ENCODE measurements around the gene ANKK1. TPM values are rescaled to one million over a fixed set of nuclear protein-coding genes. Genes with fewer than 3 reads are reported as not detected.

ANKK1 gene
- total and polyA plus RNA-seq, 4 donors: 0.01 to 0.08 TPM; not detected in 2

- TF ChIP-seq REST (IDR thresholded peaks at IDR 0.05) (no peak), GABPA (IDR thresholded peaks at IDR 0.05 in 1 of 2, conservative IDR thresholded peaks at IDR 0.05 in 1 of 2) (no peak), YY1 (IDR thresholded peaks at IDR 0.05) (no peak), FOXA1 (IDR thresholded peaks at IDR 0.05) (no peak), MAX (IDR thresholded peaks at IDR 0.05) (no peak), CTCF (IDR thresholded peaks at IDR 0.05; ENCODE audit: low read depth, low read length, missing input control) (no peak)
These were observed 62.2 kb downstream of the ANKK1 start (continued) for GRCh38 chr11:113449743-113450142.

Small RNA genes within 50 kb of the gene (small RNA-seq; reads per million reads assigned to genes)
- not detected for gene MIR4301

Other genes starting within 250 kb of the ANKK1 start
- 1 to 10 TPM; 5.7 to 9.0 TPM for gene TTC12, start 73.2 kb upstream of the ANKK1 start, total RNA-seq
- gene TTC12, start 73.2 kb upstream of the ANKK1 start, polyA plus RNA-seq: 1 to 10 TPM; 2.8 to 3.0 TPM
- not detected for gene DRD2, start 87.6 kb downstream of the ANKK1 start, total RNA-seq
- not detected for gene DRD2, start 87.6 kb downstream of the ANKK1 start, polyA plus RNA-seq

Data from liver (tissue), 6 donors.